HepG2 (cell line): ENCODE data around the gene ZDHHC7. TPM values are rescaled to one million over a fixed set of nuclear protein-coding genes. Genes with fewer than 3 reads are reported as not detected.

Experiments
- DNMT3B ChIP-seq: conservative IDR thresholded peaks from 2 replicates; pipeline ENCODE4 v1.6.1; 2016; ENCODE audit warnings: missing biosample characterization, control low read depth
- ESRRA ChIP-seq: sonication (generic); formaldehyde crosslinking; IDR thresholded peaks from 2 replicates; pipeline ENCODE4 v1.5.1; 2020; ENCODE audit warnings: mild to moderate bottlenecking, low read depth, missing genetic modification reagents
- GABPA ChIP-seq, 2 experiments: IDR thresholded peaks; 2 replicates each; pipeline ENCODE4 v1.6.1; 2011 to 2016; ENCODE audit warnings: low read depth in 2 of 2, low read length in 1 of 2, missing biosample characterization in 1 of 2, missing genetic modification characterization in 1 of 2
- IRF2 ChIP-seq: IDR thresholded peaks from 2 replicates; pipeline ENCODE4 v1.6.1; 2018; ENCODE audit warnings: missing genetic modification reagents, missing compliant biosample characterization
- JUNB ChIP-seq: sonication (generic); formaldehyde crosslinking; IDR thresholded peaks from 2 replicates; pipeline ENCODE4 v1.8.0; 2022; ENCODE audit warnings: missing genetic modification reagents, mild to moderate bottlenecking, borderline replicate concordance
- RFX3 ChIP-seq: IDR thresholded peaks from 2 replicates; pipeline ENCODE4 v1.6.1; 2016; ENCODE audit warnings: missing biosample characterization, missing genetic modification reagents
- SETDB1 ChIP-seq: sonication (generic); formaldehyde crosslinking; IDR thresholded peaks from 2 replicates; pipeline ENCODE4 v1.5.1; 2020; ENCODE audit warnings: missing genetic modification reagents, mild to moderate bottlenecking, borderline replicate concordance
- ZNF160 ChIP-seq: sonication (generic); formaldehyde crosslinking; IDR thresholded peaks from 2 replicates; pipeline ENCODE4 v1.8.0; 2022; ENCODE audit warnings: mild to moderate bottlenecking, inconsistent platforms, missing genetic modification reagents
- ZNF331 ChIP-seq: sonication (generic); formaldehyde crosslinking; IDR thresholded peaks from 2 replicates; pipeline ENCODE4 v1.4.0; 2020; ENCODE audit warnings: missing genetic modification reagents
- ZNF557 ChIP-seq: sonication (generic); formaldehyde crosslinking; IDR thresholded peaks from 2 replicates; pipeline ENCODE4 v1.4.0; 2020; ENCODE audit warnings: missing genetic modification reagents
- ZNF775 ChIP-seq: sonication (generic); formaldehyde crosslinking; IDR thresholded peaks from 2 replicates; pipeline ENCODE4 v1.4.0; 2020; ENCODE audit warnings: missing genetic modification reagents, mild to moderate bottlenecking, moderate library complexity, borderline replicate concordance
- ZNF792 ChIP-seq: IDR thresholded peaks from 2 replicates; pipeline ENCODE4 v1.6.1; 2016
- polyA plus RNA-seq, 8 experiments: library from polyadenylated mRNA; depleted of rRNA in 3 of 8; stranded (reverse) in 7 of 8; unstranded in 1 of 8; fragments of >200 nt; fragmentation: Illumina TruSeq in 4 of 8; extraction: Trizol in 4 of 8; gene quantifications; 2 replicates each; pipeline versions ENCODE4 v1.2.1 to v1.2.3, GENCODE V29; 2011 to 2016; ENCODE audit warnings: low read depth in 4 of 8, missing spikeins in 1 of 8, mixed read lengths in 1 of 8; ENCODE audit not compliant: insufficient read depth in 1 of 8
- total RNA-seq, 5 experiments: library from RNA; depleted of rRNA; stranded (reverse); fragments of >200 nt; fragmentation: Illumina TruSeq; extraction: Trizol; gene quantifications; 2 replicates each; pipeline ENCODE4 v1.2.3, GENCODE V29; 2016; ENCODE audit warnings: low read depth in 1 of 5
- TF ChIP-seq, protein P1 (sequence below): sonication (generic); formaldehyde crosslinking; IDR thresholded peaks from 2 replicates; pipeline ENCODE4 v1.5.0; 2020; ENCODE audit warnings: missing genetic modification reagents
- TF ChIP-seq, protein P2 (sequence below): sonication (generic); formaldehyde crosslinking; IDR thresholded peaks from 2 replicates; pipeline ENCODE4 v1.4.0; 2020; ENCODE audit warnings: low read depth, missing genetic modification reagents
- TF ChIP-seq, protein P3 (sequence below): sonication (generic); formaldehyde crosslinking; IDR thresholded peaks from 2 replicates; pipeline ENCODE4 v1.5.0; 2020; ENCODE audit warnings: missing genetic modification reagents, mild to moderate bottlenecking, borderline replicate concordance
- TF ChIP-seq, protein P4 (sequence below): sonication (generic); formaldehyde crosslinking; IDR thresholded peaks from 2 replicates; pipeline ENCODE4 v1.4.0; 2020; ENCODE audit warnings: missing genetic modification reagents, mild to moderate bottlenecking, borderline replicate concordance
- TF ChIP-seq, protein P5 (sequence below): sonication (generic); formaldehyde crosslinking; IDR thresholded peaks from 2 replicates; pipeline ENCODE4 v1.9.0; 2022; ENCODE audit warnings: missing genetic modification reagents, mild to moderate bottlenecking, borderline replicate concordance

ZDHHC7 gene
- total and polyA plus RNA-seq, 2 of the 13 experiments (the other 11 are each of a cell fraction or from before 2014, with no cell fraction given) = 46.8 to 67.6 TPM

DNA sequence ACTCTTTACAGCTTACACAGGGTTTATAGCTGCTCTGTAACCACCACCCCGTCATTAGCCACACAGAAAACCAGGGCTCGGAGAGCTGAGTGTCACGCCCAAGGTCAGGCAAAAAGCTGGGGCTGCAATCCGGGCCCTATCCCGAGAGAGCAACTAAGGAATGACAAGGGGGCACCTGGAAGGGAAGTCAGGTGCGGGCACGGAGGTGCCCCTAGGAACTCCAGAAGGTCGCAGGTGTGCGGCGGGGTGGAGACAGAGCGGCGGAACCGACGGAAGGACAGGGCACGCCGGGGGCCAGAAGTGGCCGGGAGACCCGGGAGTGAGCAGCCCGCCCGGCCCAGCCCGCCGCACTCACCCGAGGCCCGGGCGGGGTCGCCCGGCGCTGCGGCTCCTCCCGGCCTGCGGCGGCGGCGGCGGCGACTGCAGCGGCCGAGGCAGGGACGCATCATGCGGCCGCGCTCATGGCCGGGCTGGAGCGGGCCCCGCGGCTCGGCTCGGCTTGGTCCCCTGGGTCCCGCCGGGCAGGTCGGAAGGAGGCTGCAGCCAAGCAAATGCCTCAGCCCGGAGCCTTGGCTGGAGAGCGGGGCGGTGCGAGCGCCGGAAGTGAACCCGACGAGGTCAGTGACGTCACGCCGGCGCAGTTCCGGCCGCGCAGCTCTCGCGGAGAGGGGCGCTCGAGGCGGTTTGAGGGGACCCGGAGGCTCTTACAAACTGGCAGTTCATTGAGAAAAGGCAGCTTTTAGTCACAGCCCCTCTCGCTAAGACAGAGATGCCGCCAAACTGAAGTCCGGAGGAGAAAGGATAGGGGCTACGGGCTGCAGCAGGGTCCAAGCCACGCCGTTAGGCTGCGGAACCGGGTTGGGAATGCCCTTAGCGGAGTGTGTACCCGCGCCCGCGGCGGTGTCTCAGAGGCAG is at the start of gene ZDHHC7 (continued):
- TF ChIP-seq RFX3 (CRISPR knock-in tag) = no peak
- peak; percentile 87 for TF ChIP-seq ZNF160
- TF ChIP-seq SETDB1 = no peak
- no peak for TF ChIP-seq JUNB (CRISPR knock-in tag)
- TF ChIP-seq ESRRA = peak; percentile 33; the same call in 1 of the 2 replicates
- TF ChIP-seq, protein P1, sequence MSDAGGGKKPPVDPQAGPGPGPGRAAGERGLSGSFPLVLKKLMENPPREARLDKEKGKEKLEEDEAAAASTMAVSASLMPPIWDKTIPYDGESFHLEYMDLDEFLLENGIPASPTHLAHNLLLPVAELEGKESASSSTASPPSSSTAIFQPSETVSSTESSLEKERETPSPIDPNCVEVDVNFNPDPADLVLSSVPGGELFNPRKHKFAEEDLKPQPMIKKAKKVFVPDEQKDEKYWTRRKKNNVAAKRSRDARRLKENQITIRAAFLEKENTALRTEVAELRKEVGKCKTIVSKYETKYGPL (CRISPR knock-in tag) = no peak; the same call in 1 of the 2 replicates
- TF ChIP-seq IRF2 (CRISPR knock-in tag) = peak; percentile 81
- TF ChIP-seq ZNF557 = no peak
- TF ChIP-seq, protein P2, sequence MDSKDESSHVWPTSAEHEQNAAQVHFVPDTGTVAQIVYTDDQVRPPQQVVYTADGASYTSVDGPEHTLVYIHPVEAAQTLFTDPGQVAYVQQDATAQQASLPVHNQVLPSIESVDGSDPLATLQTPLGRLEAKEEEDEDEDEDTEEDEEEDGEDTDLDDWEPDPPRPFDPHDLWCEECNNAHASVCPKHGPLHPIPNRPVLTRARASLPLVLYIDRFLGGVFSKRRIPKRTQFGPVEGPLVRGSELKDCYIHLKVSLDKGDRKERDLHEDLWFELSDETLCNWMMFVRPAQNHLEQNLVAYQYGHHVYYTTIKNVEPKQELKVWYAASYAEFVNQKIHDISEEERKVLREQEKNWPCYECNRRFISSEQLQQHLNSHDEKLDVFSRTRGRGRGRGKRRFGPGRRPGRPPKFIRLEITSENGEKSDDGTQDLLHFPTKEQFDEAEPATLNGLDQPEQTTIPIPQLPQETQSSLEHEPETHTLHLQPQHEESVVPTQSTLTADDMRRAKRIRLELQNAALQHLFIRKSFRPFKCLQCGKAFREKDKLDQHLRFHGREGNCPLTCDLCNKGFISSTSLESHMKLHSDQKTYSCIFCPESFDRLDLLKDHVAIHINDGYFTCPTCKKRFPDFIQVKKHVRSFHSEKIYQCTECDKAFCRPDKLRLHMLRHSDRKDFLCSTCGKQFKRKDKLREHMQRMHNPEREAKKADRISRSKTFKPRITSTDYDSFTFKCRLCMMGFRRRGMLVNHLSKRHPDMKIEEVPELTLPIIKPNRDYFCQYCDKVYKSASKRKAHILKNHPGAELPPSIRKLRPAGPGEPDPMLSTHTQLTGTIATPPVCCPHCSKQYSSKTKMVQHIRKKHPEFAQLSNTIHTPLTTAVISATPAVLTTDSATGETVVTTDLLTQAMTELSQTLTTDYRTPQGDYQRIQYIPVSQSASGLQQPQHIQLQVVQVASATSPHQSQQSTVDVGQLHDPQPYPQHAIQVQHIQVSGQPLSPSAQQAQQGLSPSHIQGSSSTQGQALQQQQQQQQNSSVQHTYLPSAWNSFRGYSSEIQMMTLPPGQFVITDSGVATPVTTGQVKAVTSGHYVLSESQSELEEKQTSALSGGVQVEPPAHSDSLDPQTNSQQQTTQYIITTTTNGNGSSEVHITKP (CRISPR knock-in tag) = peak; percentile 63; the same call in 1 of the 2 replicates
- TF ChIP-seq, protein P3, sequence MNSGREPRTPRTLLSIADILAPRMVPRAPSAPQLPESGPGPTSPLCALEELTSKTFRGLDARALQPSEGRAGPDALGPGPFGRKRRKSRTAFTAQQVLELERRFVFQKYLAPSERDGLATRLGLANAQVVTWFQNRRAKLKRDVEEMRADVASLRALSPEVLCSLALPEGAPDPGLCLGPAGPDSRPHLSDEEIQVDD (CRISPR knock-in tag) = no peak; the same call in 1 of the 2 replicates
- TF ChIP-seq, protein P4, sequence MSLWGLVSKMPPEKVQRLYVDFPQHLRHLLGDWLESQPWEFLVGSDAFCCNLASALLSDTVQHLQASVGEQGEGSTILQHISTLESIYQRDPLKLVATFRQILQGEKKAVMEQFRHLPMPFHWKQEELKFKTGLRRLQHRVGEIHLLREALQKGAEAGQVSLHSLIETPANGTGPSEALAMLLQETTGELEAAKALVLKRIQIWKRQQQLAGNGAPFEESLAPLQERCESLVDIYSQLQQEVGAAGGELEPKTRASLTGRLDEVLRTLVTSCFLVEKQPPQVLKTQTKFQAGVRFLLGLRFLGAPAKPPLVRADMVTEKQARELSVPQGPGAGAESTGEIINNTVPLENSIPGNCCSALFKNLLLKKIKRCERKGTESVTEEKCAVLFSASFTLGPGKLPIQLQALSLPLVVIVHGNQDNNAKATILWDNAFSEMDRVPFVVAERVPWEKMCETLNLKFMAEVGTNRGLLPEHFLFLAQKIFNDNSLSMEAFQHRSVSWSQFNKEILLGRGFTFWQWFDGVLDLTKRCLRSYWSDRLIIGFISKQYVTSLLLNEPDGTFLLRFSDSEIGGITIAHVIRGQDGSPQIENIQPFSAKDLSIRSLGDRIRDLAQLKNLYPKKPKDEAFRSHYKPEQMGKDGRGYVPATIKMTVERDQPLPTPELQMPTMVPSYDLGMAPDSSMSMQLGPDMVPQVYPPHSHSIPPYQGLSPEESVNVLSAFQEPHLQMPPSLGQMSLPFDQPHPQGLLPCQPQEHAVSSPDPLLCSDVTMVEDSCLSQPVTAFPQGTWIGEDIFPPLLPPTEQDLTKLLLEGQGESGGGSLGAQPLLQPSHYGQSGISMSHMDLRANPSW (CRISPR knock-in tag) = 0 out of 2 replicates have a peak, but pooled peaks have one; percentile 72
- TF ChIP-seq DNMT3B = peak; percentile 86
- TF ChIP-seq ZNF331 (CRISPR knock-in tag) = peak; percentile 74
- TF ChIP-seq, protein P5, sequence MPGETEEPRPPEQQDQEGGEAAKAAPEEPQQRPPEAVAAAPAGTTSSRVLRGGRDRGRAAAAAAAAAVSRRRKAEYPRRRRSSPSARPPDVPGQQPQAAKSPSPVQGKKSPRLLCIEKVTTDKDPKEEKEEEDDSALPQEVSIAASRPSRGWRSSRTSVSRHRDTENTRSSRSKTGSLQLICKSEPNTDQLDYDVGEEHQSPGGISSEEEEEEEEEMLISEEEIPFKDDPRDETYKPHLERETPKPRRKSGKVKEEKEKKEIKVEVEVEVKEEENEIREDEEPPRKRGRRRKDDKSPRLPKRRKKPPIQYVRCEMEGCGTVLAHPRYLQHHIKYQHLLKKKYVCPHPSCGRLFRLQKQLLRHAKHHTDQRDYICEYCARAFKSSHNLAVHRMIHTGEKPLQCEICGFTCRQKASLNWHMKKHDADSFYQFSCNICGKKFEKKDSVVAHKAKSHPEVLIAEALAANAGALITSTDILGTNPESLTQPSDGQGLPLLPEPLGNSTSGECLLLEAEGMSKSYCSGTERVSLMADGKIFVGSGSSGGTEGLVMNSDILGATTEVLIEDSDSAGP (CRISPR knock-in tag) = peak; percentile 85
- no peak for TF ChIP-seq ZNF775 (CRISPR knock-in tag)
- TF ChIP-seq ZNF792 (CRISPR knock-in tag) = peak; percentile 91; the same call in 1 of the 2 replicates
- peak; percentile 86 for TF ChIP-seq GABPA (IDR thresholded peaks at IDR 0.05; ENCODE audit: low read depth, low read length)
- peak; percentile 96 for TF ChIP-seq GABPA (CRISPR knock-in tag; IDR thresholded peaks at IDR 0.05; ENCODE audit: low read depth)
